OCI-LY1 (cell line): ENCODE data around the gene CEP83.

Experiments used
- EZH2 ChIP-seq: fragments of 200-600 bp; sonication (generic), shearing (Covaris generic); IDR thresholded peaks from 2 replicates; pipeline ENCODE4 v1.8.0; 2017; ENCODE audit warnings: borderline replicate concordance, mixed run types, mild to moderate bottlenecking, antibody characterized with exemption, low read length, moderate library complexity, mixed read lengths
- TF ChIP-seq, protein P1 (sequence below): fragments of 200-600 bp; sonication (generic), shearing (Covaris generic); IDR thresholded peaks from 2 replicates; pipeline ENCODE4 v1.5.1; 2017; ENCODE audit warnings: mild to moderate bottlenecking, antibody characterized with exemption, low read length, moderate library complexity, mixed read lengths

DNA sequence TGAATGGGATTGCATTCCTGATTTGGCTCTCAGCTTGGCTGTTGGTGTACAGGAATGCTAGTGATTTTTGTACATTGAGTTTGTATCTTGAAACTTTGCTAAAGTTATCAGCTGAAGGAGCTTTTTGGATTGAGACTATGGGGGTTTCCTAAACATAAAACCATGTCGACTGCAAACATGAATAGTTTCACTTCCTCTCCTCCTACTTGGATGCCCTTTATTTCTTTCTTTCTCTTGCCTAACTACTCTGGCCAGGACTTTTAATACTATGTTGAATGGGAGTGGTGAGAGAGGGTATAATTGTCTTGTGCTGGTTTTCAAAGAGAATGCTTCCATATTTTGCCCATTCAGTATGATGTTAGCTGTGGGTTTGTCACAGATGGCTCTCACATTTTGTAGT is 141.5 kb downstream of the CEP83 start:
- TF ChIP-seq, protein P1, sequence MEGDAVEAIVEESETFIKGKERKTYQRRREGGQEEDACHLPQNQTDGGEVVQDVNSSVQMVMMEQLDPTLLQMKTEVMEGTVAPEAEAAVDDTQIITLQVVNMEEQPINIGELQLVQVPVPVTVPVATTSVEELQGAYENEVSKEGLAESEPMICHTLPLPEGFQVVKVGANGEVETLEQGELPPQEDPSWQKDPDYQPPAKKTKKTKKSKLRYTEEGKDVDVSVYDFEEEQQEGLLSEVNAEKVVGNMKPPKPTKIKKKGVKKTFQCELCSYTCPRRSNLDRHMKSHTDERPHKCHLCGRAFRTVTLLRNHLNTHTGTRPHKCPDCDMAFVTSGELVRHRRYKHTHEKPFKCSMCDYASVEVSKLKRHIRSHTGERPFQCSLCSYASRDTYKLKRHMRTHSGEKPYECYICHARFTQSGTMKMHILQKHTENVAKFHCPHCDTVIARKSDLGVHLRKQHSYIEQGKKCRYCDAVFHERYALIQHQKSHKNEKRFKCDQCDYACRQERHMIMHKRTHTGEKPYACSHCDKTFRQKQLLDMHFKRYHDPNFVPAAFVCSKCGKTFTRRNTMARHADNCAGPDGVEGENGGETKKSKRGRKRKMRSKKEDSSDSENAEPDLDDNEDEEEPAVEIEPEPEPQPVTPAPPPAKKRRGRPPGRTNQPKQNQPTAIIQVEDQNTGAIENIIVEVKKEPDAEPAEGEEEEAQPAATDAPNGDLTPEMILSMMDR: no peak
- TF ChIP-seq EZH2: no peak
